H1 (cell line): ENCODE measurements around the gene EXT2. TPM values are rescaled to one million over a fixed set of nuclear protein-coding genes. Genes with fewer than 3 reads are reported as not detected.

Experiments used
- CTCF ChIA-PET: fragments of 300-600 bp; sonication (Branson Sonifier 250); formaldehyde crosslinking; loops from one replicate; lab custom pipeline; 2021; ENCODE audit not compliant: partially characterized antibody; lab: Charles Lee
- POLR2A ChIA-PET: fragments of 300-600 bp; sonication (Branson Sonifier 250); formaldehyde crosslinking; loops from one replicate; lab custom pipeline; 2021; ENCODE audit warnings: inconsistent platforms; ENCODE audit not compliant: partially characterized antibody; lab: Charles Lee
- DNase-seq, 2 experiments: peaks; one replicate each; pipeline versions ENCODE4 v3.0.0 to v3.0.0-alpha.2; 2010 to 2022; ENCODE audit warnings: low spot score in 2 of 2, low read depth in 1 of 2, mixed read lengths in 1 of 2
- FAIRE-seq: peaks from 2 replicates; lab custom pipeline; 2011; peaks lifted over from hg19 to GRCh38; lab: Jason Lieb, UNC
- H2AFZ ChIP-seq: 2 replicates; pipeline ENCODE4 v1.8.1; 2012; ENCODE audit warnings: low read length, inconsistent platforms
- H2AK5ac ChIP-seq: 2 replicates; pipeline ENCODE4 v1.6.1; 2013; ENCODE audit warnings: low read depth, low read length
- H2BK120ac ChIP-seq: replicated peaks from 2 replicates; pipeline ENCODE3; 2013; ENCODE audit warnings: low read depth, low read length, inconsistent platforms
- H2BK12ac ChIP-seq: 2 replicates; pipeline ENCODE4 v1.6.1; 2013; ENCODE audit warnings: low read depth, low read length
- H2BK15ac ChIP-seq: 2 replicates; pipeline ENCODE4 v1.6.1; 2013; ENCODE audit warnings: low read length
- H2BK20ac ChIP-seq: 2 replicates; pipeline ENCODE4 v1.6.1; 2013; ENCODE audit warnings: low read length
- H2BK5ac ChIP-seq: 2 replicates; pipeline ENCODE4 v1.6.1; 2013; ENCODE audit warnings: low read depth, low read length
- H3K14ac ChIP-seq: 2 replicates; pipeline ENCODE4 v1.6.1; 2013; ENCODE audit warnings: inconsistent platforms; ENCODE audit not compliant: insufficient read length
- H3K18ac ChIP-seq: 2 replicates; pipeline ENCODE4 v1.6.1; 2013; ENCODE audit warnings: low read length; ENCODE audit errors: extremely low read depth
- H3K23ac ChIP-seq: 2 replicates; pipeline ENCODE4 v1.6.1; 2013; ENCODE audit warnings: inconsistent platforms; ENCODE audit not compliant: insufficient read length
- H3K23me2 ChIP-seq: 2 replicates; pipeline ENCODE4 v1.6.1; 2013; ENCODE audit warnings: low read depth, low read length
- H3K27ac ChIP-seq: 2 replicates; pipeline ENCODE4 v1.6.1; 2011; ENCODE audit warnings: low read depth, low read length, inconsistent platforms
- H3K27me3 ChIP-seq, 4 experiments: replicated peaks in 1 of 4; 1 replicate in 1 of 4; 2 replicates in 3 of 4; pipeline versions ENCODE4 v1.6.1 to v1.8.1; 2011 to 2013; ENCODE audit warnings: low read length in 3 of 4, mild to moderate bottlenecking in 3 of 4, inconsistent platforms in 2 of 4, mixed read lengths in 2 of 4, moderate library complexity in 1 of 4; ENCODE audit not compliant: control insufficient read depth in 3 of 4, insufficient read depth in 3 of 4; ENCODE audit errors: extremely low read depth in 1 of 4
- H3K36me3 ChIP-seq, 4 experiments: 2 replicates each; pipeline versions ENCODE4 v1.6.1 to v1.8.1; 2011 to 2013; ENCODE audit warnings: mild to moderate bottlenecking in 4 of 4, low read length in 3 of 4, moderate library complexity in 2 of 4, control low read depth in 1 of 4, inconsistent platforms in 1 of 4; ENCODE audit not compliant: insufficient read depth in 4 of 4, control insufficient read depth in 2 of 4
- H3K4ac ChIP-seq: replicated peaks from 2 replicates; pipeline ENCODE3; 2013; ENCODE audit warnings: low read length, low read depth, mixed read lengths, inconsistent platforms; ENCODE audit not compliant: insufficient read length
- H3K4me1 ChIP-seq, 4 experiments: replicated peaks in 1 of 4; 1 replicate in 1 of 4; 2 replicates in 3 of 4; pipeline versions ENCODE4 v1.6.1 to v1.8.1; 2011 to 2013; ENCODE audit warnings: low read length in 3 of 4, inconsistent platforms in 2 of 4, mixed read lengths in 1 of 4; ENCODE audit not compliant: insufficient read depth in 4 of 4, control insufficient read depth in 3 of 4
- H3K4me2 ChIP-seq, 2 experiments: 2 replicates each; pipeline versions ENCODE4 v1.6.1 to v1.8.1; 2011 to 2013; ENCODE audit warnings: low read depth in 2 of 2, low read length in 2 of 2, control low read depth in 1 of 2, inconsistent platforms in 1 of 2, mild to moderate bottlenecking in 1 of 2; ENCODE audit not compliant: insufficient read depth in 1 of 2
- H3K4me3 ChIP-seq, 4 experiments: fragments of 200-600, 300-600 bp in 1 of 4; sonication (generic), shearing (Covaris generic), sonication (Bioruptor Twin) in 1 of 4; 2 replicates each; pipeline versions ENCODE4 v1.5.1 to v1.8.1; 2011 to 2016; ENCODE audit warnings: low read length in 4 of 4, low read depth in 3 of 4, control low read depth in 2 of 4, inconsistent platforms in 2 of 4, mild to moderate bottlenecking in 2 of 4, mixed read lengths in 1 of 4, moderate library complexity in 1 of 4; ENCODE audit not compliant: insufficient read depth in 2 of 4; ENCODE audit errors: extremely low read depth in 1 of 4
- H3K56ac ChIP-seq: replicated peaks from 2 replicates; pipeline ENCODE3; 2013; ENCODE audit warnings: low read depth, mild to moderate bottlenecking, mixed read lengths, low read length, inconsistent platforms; ENCODE audit not compliant: insufficient read length
- H3K79me1 ChIP-seq: 2 replicates; pipeline ENCODE4 v1.6.1; 2013; ENCODE audit warnings: low read depth, low read length, control low read depth
- H3K79me2 ChIP-seq, 2 experiments: 2 replicates each; pipeline versions ENCODE4 v1.6.1 to v1.8.1; 2012 to 2013; ENCODE audit warnings: low read length in 2 of 2, mild to moderate bottlenecking in 2 of 2, inconsistent platforms in 1 of 2; ENCODE audit not compliant: insufficient read depth in 2 of 2, control insufficient read depth in 1 of 2
- H3K9ac ChIP-seq, 4 experiments: replicated peaks in 1 of 4; 1 replicate in 1 of 4; 2 replicates in 3 of 4; pipeline versions ENCODE4 v1.6.1 to v1.8.1; 2011 to 2013; ENCODE audit warnings: low read depth in 3 of 4, low read length in 3 of 4, control low read depth in 2 of 4, mild to moderate bottlenecking in 2 of 4, moderate library complexity in 2 of 4, inconsistent platforms in 1 of 4; ENCODE audit errors: extremely low read depth in 1 of 4
- H3K9me3 ChIP-seq, 2 experiments: 2 replicates each; pipeline versions ENCODE4 v1.6.1 to v1.8.1; 2012 to 2013; ENCODE audit warnings: mild to moderate bottlenecking in 2 of 2, moderate library complexity in 2 of 2, control low read depth in 1 of 2, inconsistent platforms in 1 of 2, low read depth in 1 of 2, low read length in 1 of 2, mixed read lengths in 1 of 2; ENCODE audit not compliant: insufficient read depth in 2 of 2
- H4K20me1 ChIP-seq, 2 experiments: replicated peaks in 1 of 2; 2 replicates each; pipeline versions ENCODE3 to v1.8.1; 2011 to 2013; ENCODE audit warnings: inconsistent platforms in 2 of 2, low read length in 2 of 2, mild to moderate bottlenecking in 1 of 2; ENCODE audit not compliant: insufficient read depth in 2 of 2, control insufficient read depth in 1 of 2
- H4K5ac ChIP-seq: 2 replicates; pipeline ENCODE4 v1.6.1; 2013; ENCODE audit warnings: low read length, low read depth, mixed read lengths, inconsistent platforms; ENCODE audit not compliant: insufficient read length
- H4K8ac ChIP-seq: 2 replicates; pipeline ENCODE4 v1.8.0; 2013; ENCODE audit warnings: mild to moderate bottlenecking, moderate library complexity, low read length, inconsistent platforms; ENCODE audit not compliant: insufficient read depth; ENCODE audit errors: extremely low read depth
- H4K91ac ChIP-seq: replicated peaks from 2 replicates; pipeline ENCODE3; 2013; ENCODE audit warnings: low read length, mixed read lengths, inconsistent platforms; ENCODE audit not compliant: insufficient read length
- ASH2L ChIP-seq: fragments of 200-600, 300-600 bp; sonication (generic); IDR thresholded peaks from one replicate; pipeline ENCODE4 v1.7.1; 2017; ENCODE audit warnings: low read length
- BCL11A ChIP-seq, 2 experiments: IDR thresholded peaks; one replicate each; pipeline ENCODE4 v1.6.1; 2011; ENCODE audit warnings: low read depth in 2 of 2, low read length in 2 of 2, mild to moderate bottlenecking in 2 of 2
- KDM5A ChIP-seq: fragments of 200-600 bp; IDR thresholded peaks from 2 replicates; pipeline ENCODE4 v1.7.1; 2012; ENCODE audit warnings: mild to moderate bottlenecking, low read length, inconsistent platforms, mixed read lengths
- POLR2AphosphoS5 ChIP-seq: IDR thresholded peaks from 2 replicates; pipeline ENCODE4 v1.6.1; 2011; ENCODE audit warnings: low read depth, low read length
- RAD21 ChIP-seq, 2 experiments: IDR thresholded peaks in 1 of 2; conservative IDR thresholded peaks in 1 of 2; 2 replicates each; pipeline ENCODE4 v1.6.1; 2011; ENCODE audit warnings: low read depth in 2 of 2, low read length in 2 of 2, improper control_type of control experiment in 1 of 2, inconsistent platforms in 1 of 2, mild to moderate bottlenecking in 1 of 2, moderate library complexity in 1 of 2
- SIN3A ChIP-seq, 2 experiments: IDR thresholded peaks in 1 of 2; conservative IDR thresholded peaks in 1 of 2; 2 replicates each; pipeline ENCODE4 v1.6.1; 2011 to 2012; ENCODE audit warnings: low read length in 2 of 2, improper control_type of control experiment in 1 of 2, low read depth in 1 of 2, mild to moderate bottlenecking in 1 of 2
- YY1 ChIP-seq: IDR thresholded peaks from 2 replicates; pipeline ENCODE4 v1.6.1; 2011; ENCODE audit warnings: low read depth, mild to moderate bottlenecking, low read length
- WGBS, 2 experiments: shearing (Covaris generic) in 1 of 2; methylation state at CpG; one replicate each; pipeline versions ENCODE4 v1.1.6 to v1.1.7; 2013 to 2015; ENCODE audit warnings: low lambda C conversion rate in 2 of 2, mixed read lengths in 2 of 2, inconsistent platforms in 1 of 2, low coverage in 1 of 2, missing lambda C conversion rate in 1 of 2; ENCODE audit not compliant: insufficient replicate concordance in 2 of 2, insufficient coverage in 1 of 2, insufficient read length in 1 of 2; ENCODE audit errors: extremely low coverage in 1 of 2, missing lambda C conversion rate in 1 of 2; 5-methylcytosine and 5-hydroxymethylcytosine counted together
- polyA plus RNA-seq, 7 experiments: library from polyadenylated mRNA; depleted of rRNA in 3 of 7; stranded (reverse) in 5 of 7; unstranded in 2 of 7; fragments of >200 nt in 5 of 7; fragments of 200-250 nt in 2 of 7; gene quantifications; 1 replicate in 5 of 7; 2 replicates in 1 of 7; 4 replicates in 1 of 7; pipeline versions ENCODE4 v1.2.1 to v1.2.3, GENCODE V29; 2011 to 2013; ENCODE audit warnings: missing spikeins in 2 of 7, mixed read lengths in 2 of 7
- total RNA-seq: library from RNA; stranded (reverse); fragmentation: NEBNext Ultra II Directional; extraction: Animal tissue kit (Norgen Biotek cat#: 25700); gene quantifications from 2 replicates; pipeline ENCODE4 v1.2.1, GENCODE V29; 2021

The EXT2 gene
- total and polyA plus RNA-seq, 2 of the 8 experiments (the other 6 are each of a cell fraction or from before 2014, with no cell fraction given): 29.8 to 42.8 TPM

DNA sequence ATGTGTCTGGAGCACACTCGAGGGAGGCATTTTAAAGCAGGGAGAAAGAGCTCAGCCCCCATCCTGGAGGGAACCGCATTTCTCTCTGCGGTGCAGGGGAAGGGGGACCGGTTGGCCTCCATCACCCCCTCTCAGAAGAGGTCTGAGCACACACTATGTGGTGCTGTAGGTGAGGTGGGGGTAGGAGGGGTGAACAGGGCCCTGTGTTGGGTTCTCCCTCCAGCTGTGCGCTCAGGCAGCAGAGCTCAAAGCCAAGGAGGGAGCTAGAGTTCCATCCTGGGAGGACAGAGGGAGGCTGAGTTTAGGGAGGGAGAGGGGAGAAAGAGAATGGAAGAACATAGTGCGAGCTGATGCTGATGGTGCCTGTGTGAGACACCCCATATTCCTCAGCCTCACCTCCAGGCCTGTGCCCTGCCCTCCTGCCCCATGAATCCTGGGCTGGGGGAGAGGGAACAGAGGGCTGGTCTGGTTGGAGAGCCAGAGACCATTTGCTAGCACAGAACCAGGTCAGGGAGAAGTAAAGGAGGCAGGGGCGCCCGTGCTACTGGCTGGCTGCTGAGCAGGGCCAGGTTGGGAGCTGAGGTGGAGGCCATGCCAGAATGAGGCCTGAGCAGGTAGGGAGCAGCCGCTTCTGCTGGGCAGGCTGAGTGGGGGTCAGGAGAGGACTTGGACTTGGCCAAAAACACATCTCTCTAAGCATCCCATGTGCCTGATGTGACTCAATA lies 170.7 kb downstream of the EXT2 start:
- no peak overlapping the region for H4K91ac ChIP-seq
- H3K4me1 ChIP-seq: no peaks in the 10 kb centered on the region; a peak in 2 of 7 replicates
- H2BK120ac ChIP-seq: no peak overlapping the region
- DNase-seq: no peak
- H4K5ac ChIP-seq: no peak overlapping the region
- no peak overlapping the region for H3K4me3 ChIP-seq
- H3K4me2 ChIP-seq: no peak overlapping the region
- no peak overlapping the region for H3K27ac ChIP-seq
- no peak overlapping the region for H2BK5ac ChIP-seq
- 81% methylated on average over 8 of the region's 9 CpGs; no CpG with 5 or more reads in 1 of the 2 experiments for WGBS, 2 experiments
- H3K4ac ChIP-seq: no peak overlapping the region
- no peaks in the 10 kb centered on the region for H3K23me2 ChIP-seq
- H3K27me3 ChIP-seq: no peaks in the 10 kb centered on the region
- no peaks in the 10 kb centered on the region for H3K79me1 ChIP-seq
- no peak overlapping the region for H2BK20ac ChIP-seq
- ChIA-PET POLR2A (interaction anchor here (1.0 to 1.7 kb wide), 2 partner anchors 8 to 13 kb away, joined by 3 to 4 read pairs; no protein-coding TSS in a partner anchor), CTCF (interaction anchor here (0.7 to 3.0 kb wide), 9 partner anchors 8 to 376 kb away, joined by 3 to 20 read pairs (median 4); no protein-coding TSS in a partner anchor)
- H3K9ac ChIP-seq: no peak overlapping the region
- H3K79me2 ChIP-seq: no peaks in the 10 kb centered on the region
- FAIRE-seq: no peak
- H2AFZ ChIP-seq: no peak overlapping the region
- H3K14ac ChIP-seq: no peak overlapping the region
- no peak overlapping the region for H4K8ac ChIP-seq
- no peak overlapping the region; the same call in 1 of the 2 replicates for H2BK12ac ChIP-seq
- no peaks in the 10 kb centered on the region for H3K9me3 ChIP-seq
- no peak overlapping the region for H3K18ac ChIP-seq
- no peak overlapping the region for H2AK5ac ChIP-seq
- H3K56ac ChIP-seq: no peak overlapping the region
- H2BK15ac ChIP-seq: 0 out of 2 replicates have a peak overlapping the region, but pooled peaks have one; percentile 61
- H4K20me1 ChIP-seq: no peaks in the 10 kb centered on the region
- TF ChIP-seq POLR2AphosphoS5 (no peak), KDM5A (no peak), RAD21 (IDR thresholded peaks at IDR 0.05 in 1 of 2, conservative IDR thresholded peaks at IDR 0.05 in 1 of 2; ENCODE audit: low read depth in 2 of 2, low read length in 2 of 2) (0 out of 4 replicates have a peak, but pooled peaks of 1 of the 2 experiments have one; percentile 10), SIN3A (conservative IDR thresholded peaks at IDR 0.05 in 1 of 2, IDR thresholded peaks at IDR 0.05 in 1 of 2; ENCODE audit: low read depth in 1 of 2, low read length in 2 of 2) (no peak), YY1 (no peak), BCL11A (IDR thresholded peaks at IDR 0.05; ENCODE audit: low read depth in 2 of 2, low read length in 2 of 2) (no peak), ASH2L (no peak)
- H3K36me3 ChIP-seq: no peaks in the 10 kb centered on the region
- no peak overlapping the region for H3K23ac ChIP-seq
